ENCODE measurements around the gene OPN1SW. TPM values are rescaled to one million over a fixed set of nuclear protein-coding genes. Genes with fewer than 3 reads are reported as not detected.

The OPN1SW gene
- total RNA-seq, 1 donor from 2014 or later = not detected

- Histone ChIP-seq H3K4me1 (peaks cover 0 to 30% of the 10 kb centered on the region in 2 donors), H3K27ac (peak overlapping the region; percentile 19 to 98), H3K27me3 (no peaks in the 10 kb centered on the region), H3K4me3 (peak overlapping the region; percentile 83 to 93), H3K9me3 (no peaks in the 10 kb centered on the region), H3K36me3 (no peaks in the 10 kb centered on the region)
- intact Hi-C loops (cut with DNase I) = no loop called here
- peak in 1 of 2 donors; percentile 69 for DNase-seq (ENCODE audit: low spot score in 2 of 2)
- TF ChIP-seq CTCF (IDR thresholded peaks at IDR 0.05) = no peak
Observed at GRCh38 chr7:128740996-128741395, 34.6 kb downstream of the OPN1SW start.

- TF ChIP-seq CTCF (IDR thresholded peaks at IDR 0.05) = no peak
- intact Hi-C loops (cut with DNase I) = loop anchor here (1.0 to 5.0 kb wide), 7 partner anchors 17 to 142 kb away; partner anchors contain the start of genes ATP6V1F and CCDC136
- DNase-seq (ENCODE audit: low spot score in 2 of 2) = no peak
- Histone ChIP-seq H3K27me3 (no peaks in the 10 kb centered on the region), H3K4me3 (peak overlapping the region; percentile 83 to 93), H3K9me3 (no peaks in the 10 kb centered on the region), H3K36me3 (no peaks in the 10 kb centered on the region), H3K27ac (peak overlapping the region; percentile 98), H3K4me1 (peaks cover 0 to 30% of the 10 kb centered on the region in 2 donors)
Observed at GRCh38 chr7:128739990-128740682, 35.5 kb downstream of the OPN1SW start.

- DNase-seq (ENCODE audit: low spot score in 2 of 2) = peak; percentile 95 to 99
- intact Hi-C loops (cut with DNase I) = loop anchor here (1.0 to 5.0 kb wide), 7 partner anchors 17 to 143 kb away; partner anchors contain the start of genes ATP6V1F and CCDC136
- no peaks in the 10 kb centered on the region for H3K36me3 ChIP-seq
- peaks cover 0 to 27% of the 10 kb centered on the region in 2 donors for H3K4me1 ChIP-seq
- H3K4me3 ChIP-seq = peak within 1 kb of the TSS; percentile 83 to 93
- H3K9me3 ChIP-seq = no peaks in the 10 kb centered on the region
- no peak for TF ChIP-seq CTCF (IDR thresholded peaks at IDR 0.05)
- H3K27me3 ChIP-seq = no peaks in the 10 kb centered on the region
- peak within 1 kb of the TSS; percentile 98 for H3K27ac ChIP-seq
Observed at GRCh38 chr7:128739048-128739962, 36.3 kb downstream of the OPN1SW start, which contains the start of gene CALU. Gene CALU, plus strand, starts transcription at chr7:128739359. Its CDS starts 9,225 bp downstream, at chr7:128748584.

- H3K9me3 ChIP-seq = no peaks in the 10 kb centered on the region
- TF ChIP-seq CTCF (IDR thresholded peaks at IDR 0.05) = peak in 1 of 3 experiments; percentile 1
- no peak for DNase-seq (ENCODE audit: low spot score in 2 of 2)
- no peaks in the 10 kb centered on the region for H3K27me3 ChIP-seq
- H3K36me3 ChIP-seq = no peaks in the 10 kb centered on the region
- H3K27ac ChIP-seq = peak overlapping the region; percentile 98
- peak overlapping the region; percentile 83 to 93 for H3K4me3 ChIP-seq
- H3K4me1 ChIP-seq = peaks cover 0 to 24% of the 10 kb centered on the region in 2 donors
- intact Hi-C loops (cut with DNase I) = loop anchor here (1.0 to 5.0 kb wide), 7 partner anchors 18 to 144 kb away; partner anchors contain the start of genes ATP6V1F and CCDC136
Observed at GRCh38 chr7:128738570-128739047, 37.0 kb downstream of the OPN1SW start.

GRCh38 chr7:128737867-128738385, 37.7 kb downstream of the OPN1SW start:
- Histone ChIP-seq H3K36me3 (no peaks in the 10 kb centered on the region), H3K4me3 (no peak overlapping the region), H3K9me3 (no peaks in the 10 kb centered on the region), H3K27me3 (no peaks in the 10 kb centered on the region), H3K27ac (peak overlapping the region; percentile 98), H3K4me1 (peaks cover 0 to 19% of the 10 kb centered on the region in 2 donors)
- no peak for TF ChIP-seq CTCF (IDR thresholded peaks at IDR 0.05)
- intact Hi-C loops (cut with DNase I) = loop anchor here (2.0 to 5.0 kb wide), 4 partner anchors 19 to 144 kb away; partner anchors contain the start of gene ATP6V1F
- no peak for DNase-seq (ENCODE audit: low spot score in 2 of 2)

Data from ascending aorta (tissue), 2 donors.